Fibroblast of lung (primary cell): Measurements from ENCODE around the gene ZFAND2B. TPM values are rescaled to one million over a fixed set of nuclear protein-coding genes. Genes with fewer than 3 reads are reported as not detected.

Source experiments
- DNase-seq, 2 donors: peaks; one replicate each; pipeline versions ENCODE4 v3.0.0 to v3.0.0-alpha.2; 2010; ENCODE audit warnings: low read depth in 2 of 2
- H2AFZ ChIP-seq: 2 replicates; pipeline ENCODE4 v1.5.1; 2012; ENCODE audit warnings: low read length, control low read depth, inconsistent platforms
- H3K27ac ChIP-seq: 2 replicates; pipeline ENCODE4 v1.5.1; 2011; ENCODE audit warnings: low read length, control low read depth; ENCODE audit not compliant: insufficient read depth
- H3K27me3 ChIP-seq: 2 replicates; pipeline ENCODE4 v1.5.1; 2011; ENCODE audit warnings: mild to moderate bottlenecking, low read length; ENCODE audit not compliant: control insufficient read depth, insufficient read depth
- H3K36me3 ChIP-seq: 2 replicates; pipeline ENCODE4 v1.5.1; 2011; ENCODE audit warnings: low read length; ENCODE audit not compliant: control insufficient read depth, insufficient read depth
- H3K4me1 ChIP-seq: 2 replicates; pipeline ENCODE4 v1.5.1; 2011; ENCODE audit warnings: low read length; ENCODE audit not compliant: control insufficient read depth, insufficient read depth; ENCODE audit errors: extremely low read depth
- H3K4me2 ChIP-seq: 2 replicates; pipeline ENCODE4 v1.5.1; 2011; ENCODE audit warnings: low read length, control low read depth; ENCODE audit not compliant: insufficient read depth; ENCODE audit errors: extremely low read depth
- H3K4me3 ChIP-seq, 4 experiments: fragments of 200-600 bp in 1 of 4; sonication (generic) in 1 of 4; replicated peaks in 1 of 4; 2 replicates each; pipeline ENCODE4 v1.5.1; 2011 to 2016; ENCODE audit warnings: low read length in 4 of 4, low read depth in 3 of 4, mild to moderate bottlenecking in 3 of 4, control low read depth in 2 of 4, inconsistent platforms in 1 of 4, mixed read lengths in 1 of 4; ENCODE audit not compliant: insufficient read depth in 1 of 4; ENCODE audit errors: control extremely low read depth in 1 of 4
- H3K79me2 ChIP-seq: 2 replicates; pipeline ENCODE4 v1.5.1; 2012; ENCODE audit warnings: mild to moderate bottlenecking, low read length, inconsistent platforms; ENCODE audit not compliant: control insufficient read depth, insufficient read depth
- H3K9ac ChIP-seq: 2 replicates; pipeline ENCODE4 v1.5.1; 2011; ENCODE audit warnings: mild to moderate bottlenecking, low read length, control low read depth; ENCODE audit not compliant: insufficient read depth
- H3K9me3 ChIP-seq: 2 replicates; pipeline ENCODE4 v1.5.1; 2012; ENCODE audit warnings: low read depth, low read length; ENCODE audit not compliant: control insufficient read depth, insufficient read depth
- H4K20me1 ChIP-seq: 2 replicates; pipeline ENCODE4 v1.5.1; 2011; ENCODE audit warnings: low read length; ENCODE audit not compliant: control insufficient read depth, insufficient read depth; ENCODE audit errors: extremely low read depth
- EZH2 ChIP-seq: IDR thresholded peaks from 2 replicates; pipeline ENCODE4 v1.5.1; 2012; ENCODE audit warnings: low read length, control low read depth, mild to moderate bottlenecking; ENCODE audit errors: missing control alignments
- polyA plus RNA-seq, 2 donors: library from polyadenylated mRNA; depleted of rRNA in 1 of 2; stranded (reverse) in 1 of 2; unstranded in 1 of 2; fragments of >200 nt; gene quantifications; 2 replicates each; pipeline ENCODE4 v1.2.1, GENCODE V29; 2011 to 2012; ENCODE audit warnings: missing spikeins in 1 of 2
- total RNA-seq: library from RNA; depleted of rRNA; stranded (reverse); fragments of >200 nt; gene quantifications from 2 replicates; pipeline ENCODE4 v1.2.1, GENCODE V29; 2014
- TF ChIP-seq, protein P1 (sequence below), 2 donors: IDR thresholded peaks in 1 of 2; conservative IDR thresholded peaks in 1 of 2; 1 replicate in 1 of 2; 2 replicates in 1 of 2; pipeline ENCODE4 v1.5.1; 2011 to 2012; ENCODE audit warnings: low read length in 2 of 2, control low read depth in 1 of 2, inconsistent platforms in 1 of 2, low read depth in 1 of 2, mild to moderate bottlenecking in 1 of 2

Gene ZFAND2B
- total and polyA plus RNA-seq, 2 donors (not counting 1 experiment from before 2014, with no cell fraction given) = 26.8 to 40.0 TPM

DNA sequence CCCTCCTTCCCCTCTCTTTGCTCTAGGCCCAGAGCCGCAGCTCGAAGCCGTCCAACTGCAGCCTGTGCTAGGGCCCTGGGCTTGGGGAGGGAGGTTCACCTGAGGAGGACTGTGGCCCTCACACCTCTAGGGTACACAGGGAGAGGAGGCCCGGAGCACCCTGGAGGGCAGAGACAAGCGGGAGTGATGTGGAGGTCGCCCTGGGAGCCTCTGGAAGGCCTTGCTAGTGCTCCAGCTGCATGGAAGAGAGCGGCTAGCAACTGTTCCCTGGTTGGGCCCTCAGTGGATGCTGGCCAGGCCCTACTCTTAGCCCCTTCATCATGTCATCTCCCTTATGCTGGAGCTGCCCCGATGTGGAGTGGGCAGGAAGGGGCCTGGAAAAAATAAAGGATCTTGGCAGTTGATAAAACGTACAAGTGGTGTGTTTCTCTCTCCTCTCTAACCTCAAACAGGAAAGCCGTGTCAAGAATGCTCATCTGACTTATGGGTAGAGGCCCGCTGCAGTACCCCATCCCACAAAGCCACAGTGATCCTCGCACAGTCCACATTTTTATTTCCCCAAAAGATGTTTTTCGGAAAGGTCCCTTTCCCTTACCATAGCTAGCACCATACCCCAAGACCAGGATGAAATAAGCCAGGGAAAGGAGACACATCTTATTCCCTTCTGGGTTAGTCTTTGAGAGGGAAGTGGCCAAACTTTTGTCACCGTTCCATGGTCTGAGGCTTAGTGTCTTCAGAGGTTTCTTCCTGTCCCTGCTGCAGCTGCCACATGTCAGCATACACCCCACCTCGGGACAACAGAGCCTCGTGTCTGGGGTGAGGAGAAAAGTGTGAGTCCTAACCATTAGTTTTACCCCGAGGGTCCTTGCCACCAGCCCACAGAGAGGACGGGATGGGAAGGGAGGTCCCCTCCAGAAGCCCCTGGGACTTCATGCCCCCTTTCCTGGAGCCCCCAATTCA is 2.9 kb downstream of the ZFAND2B start:
- Histone ChIP-seq H3K79me2 (peaks cover 2% of the 10 kb centered on the region), H2AFZ (no peak overlapping the region), H3K36me3 (peaks cover 30% of the 10 kb centered on the region), H4K20me1 (no peaks in the 10 kb centered on the region), H3K4me1 (peaks cover 16% of the 10 kb centered on the region), H3K9me3 (no peaks in the 10 kb centered on the region), H3K4me2 (no peak overlapping the region), H3K27me3 (peaks cover 2% of the 10 kb centered on the region), H3K9ac (no peak overlapping the region), H3K27ac (no peak overlapping the region), H3K4me3 (no peak overlapping the region)
- DNase-seq = no peak
- TF ChIP-seq EZH2 = no peak
- TF ChIP-seq, protein P1, sequence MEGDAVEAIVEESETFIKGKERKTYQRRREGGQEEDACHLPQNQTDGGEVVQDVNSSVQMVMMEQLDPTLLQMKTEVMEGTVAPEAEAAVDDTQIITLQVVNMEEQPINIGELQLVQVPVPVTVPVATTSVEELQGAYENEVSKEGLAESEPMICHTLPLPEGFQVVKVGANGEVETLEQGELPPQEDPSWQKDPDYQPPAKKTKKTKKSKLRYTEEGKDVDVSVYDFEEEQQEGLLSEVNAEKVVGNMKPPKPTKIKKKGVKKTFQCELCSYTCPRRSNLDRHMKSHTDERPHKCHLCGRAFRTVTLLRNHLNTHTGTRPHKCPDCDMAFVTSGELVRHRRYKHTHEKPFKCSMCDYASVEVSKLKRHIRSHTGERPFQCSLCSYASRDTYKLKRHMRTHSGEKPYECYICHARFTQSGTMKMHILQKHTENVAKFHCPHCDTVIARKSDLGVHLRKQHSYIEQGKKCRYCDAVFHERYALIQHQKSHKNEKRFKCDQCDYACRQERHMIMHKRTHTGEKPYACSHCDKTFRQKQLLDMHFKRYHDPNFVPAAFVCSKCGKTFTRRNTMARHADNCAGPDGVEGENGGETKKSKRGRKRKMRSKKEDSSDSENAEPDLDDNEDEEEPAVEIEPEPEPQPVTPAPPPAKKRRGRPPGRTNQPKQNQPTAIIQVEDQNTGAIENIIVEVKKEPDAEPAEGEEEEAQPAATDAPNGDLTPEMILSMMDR (conservative IDR thresholded peaks at IDR 0.05 in 1 of 2, IDR thresholded peaks at IDR 0.05 in 1 of 2; ENCODE audit: low read depth in 1 of 2, low read length in 2 of 2) = no peak

DNA sequence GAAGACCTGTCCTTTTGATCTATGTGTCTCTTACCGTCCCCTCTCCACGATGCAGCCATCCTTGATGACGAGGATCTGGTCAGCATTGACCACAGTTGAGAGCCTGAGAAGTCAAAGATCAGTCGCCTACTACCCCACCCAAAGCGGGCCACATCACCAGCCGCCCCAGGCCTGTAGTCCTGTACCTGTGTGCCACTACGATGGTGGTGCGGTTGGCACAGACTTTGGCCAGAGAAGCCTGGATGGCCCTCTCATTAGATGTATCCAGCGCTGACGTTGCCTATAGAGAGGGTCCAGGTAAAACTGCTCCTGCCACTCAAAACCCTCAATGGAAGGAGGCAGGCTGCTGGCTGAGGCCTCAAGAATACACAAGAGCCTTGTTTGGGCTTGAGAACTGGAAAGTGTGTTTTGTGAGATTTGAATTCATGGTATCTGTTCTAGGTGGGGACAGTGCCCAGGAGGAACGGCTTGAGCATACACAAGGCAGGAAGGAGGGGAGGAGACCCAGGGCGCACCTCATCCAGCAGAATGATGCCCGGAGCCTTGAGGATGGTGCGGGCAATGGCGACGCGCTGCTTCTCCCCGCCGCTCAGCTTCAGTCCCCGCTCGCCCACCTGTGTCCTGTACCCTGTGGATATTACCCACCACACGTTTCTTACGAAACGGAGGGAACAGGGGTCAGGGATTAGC is 3.8 kb downstream of the ZFAND2B start:
- Histone ChIP-seq H3K4me3 (no peak overlapping the region), H2AFZ (no peak overlapping the region), H3K27ac (no peak overlapping the region), H3K4me1 (peaks cover 16% of the 10 kb centered on the region), H4K20me1 (no peaks in the 10 kb centered on the region), H3K27me3 (no peaks in the 10 kb centered on the region), H3K9ac (no peak overlapping the region), H3K4me2 (no peak overlapping the region), H3K9me3 (no peaks in the 10 kb centered on the region), H3K79me2 (peaks cover 2% of the 10 kb centered on the region), H3K36me3 (peaks cover 33% of the 10 kb centered on the region)
- TF ChIP-seq EZH2 = no peak
- TF ChIP-seq, protein P1 (conservative IDR thresholded peaks at IDR 0.05 in 1 of 2, IDR thresholded peaks at IDR 0.05 in 1 of 2; ENCODE audit: low read depth in 1 of 2, low read length in 2 of 2) = no peak
- no peak for DNase-seq

- no peak for TF ChIP-seq EZH2
- TF ChIP-seq, protein P1 (conservative IDR thresholded peaks at IDR 0.05 in 1 of 2, IDR thresholded peaks at IDR 0.05 in 1 of 2; ENCODE audit: low read depth in 1 of 2, low read length in 2 of 2) = no peak
- Histone ChIP-seq H3K9me3 (no peaks in the 10 kb centered on the region), H2AFZ (no peak overlapping the region), H3K36me3 (peaks cover 33% of the 10 kb centered on the region), H3K79me2 (peaks cover 2% of the 10 kb centered on the region), H3K27me3 (no peaks in the 10 kb centered on the region), H4K20me1 (no peaks in the 10 kb centered on the region), H3K4me1 (peaks cover 16% of the 10 kb centered on the region), H3K27ac (no peak overlapping the region), H3K9ac (no peak overlapping the region), H3K4me3 (no peak overlapping the region), H3K4me2 (no peak overlapping the region)
- no peak for DNase-seq
Measured at GRCh38 chr2:219210886-219211362, 4.3 kb downstream of the ZFAND2B start.
